Measurements from ENCODE around the gene ELF3.

GRCh38 chr1:202045705-202046104 is 35.3 kb downstream of the ELF3 start:
- TF ChIP-seq POLR2AphosphoS5 (IDR thresholded peaks at IDR 0.05) (no peak), CTCF (IDR thresholded peaks at IDR 0.05) (no peak), POLR2A (IDR thresholded peaks at IDR 0.05) (no peak), EP300 (IDR thresholded peaks at IDR 0.05) (no peak)
